Measurements from ENCODE around the gene MYO5B.

MYO5B gene

GRCh38 chr18:50171406-50171805 is 23.5 kb downstream of the MYO5B start:
- TF ChIP-seq, protein P1, sequence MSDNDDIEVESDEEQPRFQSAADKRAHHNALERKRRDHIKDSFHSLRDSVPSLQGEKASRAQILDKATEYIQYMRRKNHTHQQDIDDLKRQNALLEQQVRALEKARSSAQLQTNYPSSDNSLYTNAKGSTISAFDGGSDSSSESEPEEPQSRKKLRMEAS (IDR thresholded peaks at IDR 0.05; ENCODE audit: low read depth, low read length), result no peak
- no peak for TF ChIP-seq POLR2A (IDR thresholded peaks at IDR 0.05; ENCODE audit: extremely low read depth, insufficient read length)
- no peak for TF ChIP-seq MYC (IDR thresholded peaks at IDR 0.05; ENCODE audit: low read depth, low read length)
- TF ChIP-seq, protein P2, sequence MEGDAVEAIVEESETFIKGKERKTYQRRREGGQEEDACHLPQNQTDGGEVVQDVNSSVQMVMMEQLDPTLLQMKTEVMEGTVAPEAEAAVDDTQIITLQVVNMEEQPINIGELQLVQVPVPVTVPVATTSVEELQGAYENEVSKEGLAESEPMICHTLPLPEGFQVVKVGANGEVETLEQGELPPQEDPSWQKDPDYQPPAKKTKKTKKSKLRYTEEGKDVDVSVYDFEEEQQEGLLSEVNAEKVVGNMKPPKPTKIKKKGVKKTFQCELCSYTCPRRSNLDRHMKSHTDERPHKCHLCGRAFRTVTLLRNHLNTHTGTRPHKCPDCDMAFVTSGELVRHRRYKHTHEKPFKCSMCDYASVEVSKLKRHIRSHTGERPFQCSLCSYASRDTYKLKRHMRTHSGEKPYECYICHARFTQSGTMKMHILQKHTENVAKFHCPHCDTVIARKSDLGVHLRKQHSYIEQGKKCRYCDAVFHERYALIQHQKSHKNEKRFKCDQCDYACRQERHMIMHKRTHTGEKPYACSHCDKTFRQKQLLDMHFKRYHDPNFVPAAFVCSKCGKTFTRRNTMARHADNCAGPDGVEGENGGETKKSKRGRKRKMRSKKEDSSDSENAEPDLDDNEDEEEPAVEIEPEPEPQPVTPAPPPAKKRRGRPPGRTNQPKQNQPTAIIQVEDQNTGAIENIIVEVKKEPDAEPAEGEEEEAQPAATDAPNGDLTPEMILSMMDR (IDR thresholded peaks at IDR 0.05; ENCODE audit: low read depth, low read length), result no peak
- no peak for DNase-seq (ENCODE audit: low read depth)
- H3K4me3 ChIP-seq (ENCODE audit: low read depth, low read length), result no peak overlapping the region

GRCh38 chr18:50170004-50170403 is 24.9 kb downstream of the MYO5B start:
- TF ChIP-seq MYC (IDR thresholded peaks at IDR 0.05; ENCODE audit: low read depth, low read length) (no peak), POLR2A (IDR thresholded peaks at IDR 0.05; ENCODE audit: extremely low read depth, insufficient read length) (no peak)
- TF ChIP-seq, protein P1 (IDR thresholded peaks at IDR 0.05; ENCODE audit: low read depth, low read length), result no peak
- TF ChIP-seq, protein P2 (IDR thresholded peaks at IDR 0.05; ENCODE audit: low read depth, low read length), result no peak
- DNase-seq (ENCODE audit: low read depth), result no peak
- no peak overlapping the region for H3K4me3 ChIP-seq (ENCODE audit: low read depth, low read length)

DNA sequence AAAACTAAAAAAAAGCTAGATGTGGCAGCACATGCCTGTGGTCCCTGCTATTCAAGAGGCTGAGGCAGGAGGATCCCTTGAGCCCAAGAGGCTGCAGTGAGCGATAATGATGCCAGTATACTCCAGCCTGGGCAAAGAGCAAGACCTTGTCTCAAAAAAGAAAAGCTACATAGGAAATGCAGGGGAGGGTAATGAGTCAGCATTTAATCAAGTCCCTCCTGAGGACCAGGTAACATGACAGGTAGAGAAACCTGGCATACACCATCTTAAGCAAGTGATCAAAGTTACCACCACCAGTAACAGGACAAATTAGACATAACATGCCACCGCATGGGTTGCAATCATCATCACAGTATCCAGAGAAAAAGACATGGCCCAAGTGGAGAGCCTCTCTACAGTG is 25.8 kb downstream of the MYO5B start:
- TF ChIP-seq, protein P1 (IDR thresholded peaks at IDR 0.05; ENCODE audit: low read depth, low read length), result no peak
- TF ChIP-seq MYC (IDR thresholded peaks at IDR 0.05; ENCODE audit: low read depth, low read length) (no peak), POLR2A (IDR thresholded peaks at IDR 0.05; ENCODE audit: extremely low read depth, insufficient read length) (no peak)
- TF ChIP-seq, protein P2 (IDR thresholded peaks at IDR 0.05; ENCODE audit: low read depth, low read length), result no peak
- no peak overlapping the region for H3K4me3 ChIP-seq (ENCODE audit: low read depth, low read length)
- no peak for DNase-seq (ENCODE audit: low read depth)

DNA sequence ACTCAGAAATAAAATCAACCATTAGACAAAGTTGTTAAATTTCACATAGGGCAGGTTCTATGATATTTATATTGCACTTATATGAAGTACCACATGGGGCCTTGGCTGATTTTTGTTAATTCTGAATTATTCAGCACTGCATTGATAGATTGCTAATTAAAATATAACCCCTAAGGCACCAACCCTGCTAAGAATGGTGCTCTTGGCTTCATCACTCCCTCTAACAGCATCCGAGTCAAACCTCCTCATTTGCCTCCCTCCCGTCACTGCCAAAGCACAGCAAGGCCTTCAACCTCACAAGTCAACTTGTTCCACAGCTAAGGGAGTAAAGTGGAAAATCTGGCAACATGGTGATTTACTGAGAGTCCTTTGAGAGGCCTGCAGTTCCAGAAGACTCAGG is 27.0 kb downstream of the MYO5B start:
- TF ChIP-seq, protein P1 (IDR thresholded peaks at IDR 0.05; ENCODE audit: low read depth, low read length), result no peak
- DNase-seq (ENCODE audit: low read depth), result no peak
- H3K4me3 ChIP-seq (ENCODE audit: low read depth, low read length), result no peak overlapping the region

- TF ChIP-seq, protein P2 (IDR thresholded peaks at IDR 0.05; ENCODE audit: low read depth, low read length), result no peak
- TF ChIP-seq POLR2A (IDR thresholded peaks at IDR 0.05; ENCODE audit: extremely low read depth, insufficient read length) (no peak), MYC (IDR thresholded peaks at IDR 0.05; ENCODE audit: low read depth, low read length) (no peak)
- TF ChIP-seq, protein P1 (IDR thresholded peaks at IDR 0.05; ENCODE audit: low read depth, low read length), result no peak
- no peak overlapping the region for H3K4me3 ChIP-seq (ENCODE audit: low read depth, low read length)
- no peak for DNase-seq (ENCODE audit: low read depth)
These were observed 28.0 kb downstream of the MYO5B start for GRCh38 chr18:50166901-50167300.

DNA sequence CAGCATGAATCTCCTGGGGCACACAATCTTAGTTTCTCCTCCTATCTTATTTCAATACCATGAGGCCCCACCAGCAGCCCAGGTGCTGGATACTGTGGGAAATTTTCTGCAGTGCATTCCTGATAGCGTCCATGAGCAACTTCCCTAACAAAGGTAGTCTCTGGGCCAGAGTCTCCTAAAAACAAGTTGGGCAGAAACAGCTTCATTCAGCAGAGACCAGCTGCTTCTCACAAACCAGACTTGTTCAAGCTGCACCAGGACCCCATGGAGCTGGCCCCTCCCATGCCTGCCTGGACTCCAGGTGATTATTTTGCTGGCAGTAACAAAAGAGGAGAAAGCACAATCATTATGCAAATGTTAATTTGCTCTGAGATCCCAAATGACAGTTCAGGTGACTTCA is 31.4 kb downstream of the MYO5B start:
- no peak for DNase-seq (ENCODE audit: low read depth)
- H3K4me3 ChIP-seq (ENCODE audit: low read depth, low read length), result no peak overlapping the region
- TF ChIP-seq MYC (IDR thresholded peaks at IDR 0.05; ENCODE audit: low read depth, low read length) (no peak), POLR2A (IDR thresholded peaks at IDR 0.05; ENCODE audit: extremely low read depth, insufficient read length) (no peak)
- TF ChIP-seq, protein P1 (IDR thresholded peaks at IDR 0.05; ENCODE audit: low read depth, low read length), result no peak
- TF ChIP-seq, protein P2 (IDR thresholded peaks at IDR 0.05; ENCODE audit: low read depth, low read length), result no peak

Data from NB4 (cell line).